OCI-LY7 (cell line): Measurements from ENCODE around the gene SMARCA2. TPM values are rescaled to one million over a fixed set of nuclear protein-coding genes. Genes with fewer than 3 reads are reported as not detected.

Experiments
- BruUV-seq: library from RNA; stranded (reverse); fragments of 400-500 nt; replicated peaks from 2 replicates; lab custom pipeline; 2021; lab: Mats Ljungman, UMichigan
- CTCF ChIA-PET: fragments of 300-600 bp; sonication (Branson Sonifier 250); formaldehyde crosslinking; loops from one replicate; lab custom pipeline; 2022; ENCODE audit warnings: antibody characterized with exemption; ENCODE audit not compliant: unreplicated experiment; lab: Charles Lee
- POLR2A ChIA-PET: fragments of 300-600 bp; sonication (Branson Sonifier 250); formaldehyde crosslinking; loops from one replicate; lab custom pipeline; 2022; ENCODE audit warnings: antibody characterized with exemption; lab: Charles Lee
- DNase-seq: peaks from one replicate; pipeline ENCODE4 v3.0.0-alpha.2; 2015; ENCODE audit warnings: low spot score
- H2AFZ ChIP-seq: fragments of 200-600 bp; sonication (generic), shearing (Covaris generic); 2 replicates; pipeline ENCODE4 v1.6.1; 2014; ENCODE audit warnings: mild to moderate bottlenecking, antibody characterized with exemption, low read length, moderate library complexity
- H3K27ac ChIP-seq: fragments of 200-600 bp; sonication (generic); 2 replicates; pipeline ENCODE4 v1.5.1; 2014; ENCODE audit warnings: mixed run types, low read depth, mild to moderate bottlenecking, moderate library complexity, low read length, inconsistent platforms; ENCODE audit not compliant: poor library complexity, severe bottlenecking
- H3K36me3 ChIP-seq: fragments of 200-600 bp; sonication (generic); 2 replicates; pipeline ENCODE4 v1.6.1; 2014; ENCODE audit warnings: mild to moderate bottlenecking, antibody characterized with exemption, low read length, moderate library complexity, mixed read lengths; ENCODE audit not compliant: insufficient read depth
- H3K4me1 ChIP-seq: fragments of 200-600 bp; sonication (generic); 2 replicates; pipeline ENCODE4 v1.5.1; 2014; ENCODE audit warnings: mild to moderate bottlenecking, low read length; ENCODE audit not compliant: insufficient read depth, poor library complexity, severe bottlenecking
- H3K4me2 ChIP-seq: fragments of 200-600 bp; sonication (generic); 2 replicates; pipeline ENCODE4 v1.6.1; 2014; ENCODE audit warnings: mild to moderate bottlenecking, low read length
- H3K4me3 ChIP-seq: fragments of 200-600 bp; sonication (generic); 2 replicates; pipeline ENCODE4 v1.5.1; 2014; ENCODE audit warnings: mild to moderate bottlenecking, low read depth, low read length; ENCODE audit not compliant: poor library complexity, severe bottlenecking
- H3K79me2 ChIP-seq: fragments of 200-600 bp; sonication (generic); 2 replicates; pipeline ENCODE4 v1.6.1; 2016; ENCODE audit warnings: low read depth, mild to moderate bottlenecking, low read length, moderate library complexity, mixed read lengths; ENCODE audit not compliant: insufficient read depth
- H3K9me2 ChIP-seq: fragments of 200-600 bp; sonication (generic); 2 replicates; pipeline ENCODE4 v1.6.1; 2016; ENCODE audit warnings: mild to moderate bottlenecking, low read length, mixed read lengths; ENCODE audit not compliant: insufficient read depth
- H3K9me3 ChIP-seq: fragments of 200-600 bp; sonication (generic); 2 replicates; pipeline ENCODE4 v1.6.1; 2014; ENCODE audit warnings: mild to moderate bottlenecking, mixed run types, low read length, mixed read lengths
- H4K20me1 ChIP-seq: fragments of 200-600 bp; sonication (generic); 2 replicates; pipeline ENCODE4 v1.6.1; 2014; ENCODE audit warnings: mild to moderate bottlenecking, antibody characterized with exemption, low read length, moderate library complexity, mixed read lengths; ENCODE audit not compliant: insufficient read depth
- CTCF ChIP-seq: fragments of 200-600 bp; sonication (generic); conservative IDR thresholded peaks from 2 replicates; pipeline ENCODE4 v1.5.1; 2014; ENCODE audit warnings: mild to moderate bottlenecking, antibody characterized with exemption, low read length, moderate library complexity, mixed read lengths
- EZH2phosphoT487 ChIP-seq: fragments of 200-600 bp; sonication (generic); IDR thresholded peaks from 2 replicates; pipeline ENCODE4 v1.6.1; 2018; ENCODE audit warnings: low read depth, borderline replicate concordance, mild to moderate bottlenecking, mixed run types, antibody characterized with exemption, low read length, moderate library complexity, mixed read lengths
- intact Hi-C: fragments of 100-400 bp; cut with micrococcal nuclease; formaldehyde crosslinking; loops from one replicate; pipeline ENCODE4 v1.10.0; 2022; ENCODE audit not compliant: unreplicated experiment
- total RNA-seq, 2 experiments: library from RNA; depleted of rRNA in 1 of 2; stranded (reverse); fragments of >200 nt in 1 of 2; shearing (Covaris generic) in 1 of 2; gene quantifications; 2 replicates each; pipeline ENCODE4 v1.2.3, GENCODE V29; 2014 to 2022

The SMARCA2 gene
- total RNA-seq, 2 experiments from 2014 or later, result 54.8 to 80.6 TPM

GRCh38 chr9:2150338-2150737 is 135.2 kb downstream of the SMARCA2 start:
- no peaks in the 10 kb centered on the region for H3K4me1 ChIP-seq
- ChIA-PET CTCF (no interaction called here), POLR2A (no interaction called here)
- H3K9me2 ChIP-seq, result no peaks in the 10 kb centered on the region
- H3K36me3 ChIP-seq, result peaks cover 22% of the 10 kb centered on the region
- no peak for DNase-seq
- no peaks in the 10 kb centered on the region for H3K9me3 ChIP-seq
- H2AFZ ChIP-seq, result no peak overlapping the region
- TF ChIP-seq EZH2phosphoT487, result no peak
- TF ChIP-seq CTCF, result no peak
- no peak overlapping the region for H3K27ac ChIP-seq
- no TSS peak for BruUV-seq
- H3K4me3 ChIP-seq, result no peak overlapping the region
- H4K20me1 ChIP-seq, result no peaks in the 10 kb centered on the region
- intact Hi-C loops, result no loop called here
- H3K79me2 ChIP-seq, result no peaks in the 10 kb centered on the region
- no peak overlapping the region for H3K4me2 ChIP-seq

- ChIA-PET POLR2A (no interaction called here), CTCF (no interaction called here)
- no peak overlapping the region for H3K4me2 ChIP-seq
- H3K36me3 ChIP-seq, result peaks cover 22% of the 10 kb centered on the region
- no peak overlapping the region for H3K27ac ChIP-seq
- no peaks in the 10 kb centered on the region for H3K4me1 ChIP-seq
- H3K79me2 ChIP-seq, result no peaks in the 10 kb centered on the region
- intact Hi-C loops, result no loop called here
- no peak overlapping the region for H3K4me3 ChIP-seq
- H4K20me1 ChIP-seq, result no peaks in the 10 kb centered on the region
- BruUV-seq, result no TSS peak
- no peaks in the 10 kb centered on the region for H3K9me2 ChIP-seq
- H3K9me3 ChIP-seq, result no peaks in the 10 kb centered on the region
- no peak for DNase-seq
- H2AFZ ChIP-seq, result no peak overlapping the region
- TF ChIP-seq CTCF (no peak), EZH2phosphoT487 (no peak)
Observed at GRCh38 chr9:2151171-2151570, 136.0 kb downstream of the SMARCA2 start.

GRCh38 chr9:2152966-2153629 is 138.0 kb downstream of the SMARCA2 start:
- peaks cover 14% of the 10 kb centered on the region for H3K4me1 ChIP-seq
- H3K9me3 ChIP-seq, result no peaks in the 10 kb centered on the region
- peaks cover 9% of the 10 kb centered on the region; the same call in 1 of the 2 replicates for H3K79me2 ChIP-seq
- POLR2A ChIA-PET, result no interaction called here
- H4K20me1 ChIP-seq, result no peaks in the 10 kb centered on the region
- intact Hi-C loops, result no loop called here
- no peak for DNase-seq
- H3K4me3 ChIP-seq, result no peak overlapping the region
- H3K27ac ChIP-seq, result no peak overlapping the region
- H3K9me2 ChIP-seq, result no peaks in the 10 kb centered on the region
- BruUV-seq, result no TSS peak
- TF ChIP-seq CTCF, result no peak
- no peak for TF ChIP-seq EZH2phosphoT487
- H3K4me2 ChIP-seq, result no peak overlapping the region
- H3K36me3 ChIP-seq, result peaks cover 22% of the 10 kb centered on the region
- CTCF ChIA-PET, result no interaction called here
- H2AFZ ChIP-seq, result no peak overlapping the region
